ENCODE results near the gene EEF2K.

The EEF2K gene

GRCh38 chr16:22270525-22270924 is 64.4 kb downstream of the EEF2K start:
- no peak overlapping the region for H2AFZ ChIP-seq (ENCODE audit: low read length)
- H3K79me2 ChIP-seq (ENCODE audit: insufficient read depth, low read length) = no peaks in the 10 kb centered on the region
- peaks cover 24% of the 10 kb centered on the region; the same call in 1 of the 2 replicates for H3K36me3 ChIP-seq (ENCODE audit: insufficient read depth, low read length)
- H3K4me2 ChIP-seq (ENCODE audit: low read depth, low read length, poor library complexity, severe bottlenecking) = no peak overlapping the region
- no peaks in the 10 kb centered on the region for H3K27me3 ChIP-seq (ENCODE audit: insufficient read depth, low read length, poor library complexity, severe bottlenecking)
- H3K4me3 ChIP-seq (ENCODE audit: low read length, poor library complexity, severe bottlenecking) = no peak overlapping the region
- no peaks in the 10 kb centered on the region for H3K9me3 ChIP-seq (ENCODE audit: insufficient read depth, low read depth, low read length)
- no peaks in the 10 kb centered on the region for H3K4me1 ChIP-seq (ENCODE audit: insufficient read depth, low read length, poor library complexity, severe bottlenecking)
- no peaks in the 10 kb centered on the region for H3K9me2 ChIP-seq (replicated peaks; ENCODE audit: low read depth, low read length)
- H3K9ac ChIP-seq (ENCODE audit: low read depth, low read length, poor library complexity, severe bottlenecking) = no peak overlapping the region
- H3F3A ChIP-seq (ENCODE audit: low read depth) = no peaks in the 10 kb centered on the region
- no peaks in the 10 kb centered on the region for H4K20me1 ChIP-seq (ENCODE audit: insufficient read depth, low read length, poor library complexity, severe bottlenecking)
- TF ChIP-seq, protein P1, sequence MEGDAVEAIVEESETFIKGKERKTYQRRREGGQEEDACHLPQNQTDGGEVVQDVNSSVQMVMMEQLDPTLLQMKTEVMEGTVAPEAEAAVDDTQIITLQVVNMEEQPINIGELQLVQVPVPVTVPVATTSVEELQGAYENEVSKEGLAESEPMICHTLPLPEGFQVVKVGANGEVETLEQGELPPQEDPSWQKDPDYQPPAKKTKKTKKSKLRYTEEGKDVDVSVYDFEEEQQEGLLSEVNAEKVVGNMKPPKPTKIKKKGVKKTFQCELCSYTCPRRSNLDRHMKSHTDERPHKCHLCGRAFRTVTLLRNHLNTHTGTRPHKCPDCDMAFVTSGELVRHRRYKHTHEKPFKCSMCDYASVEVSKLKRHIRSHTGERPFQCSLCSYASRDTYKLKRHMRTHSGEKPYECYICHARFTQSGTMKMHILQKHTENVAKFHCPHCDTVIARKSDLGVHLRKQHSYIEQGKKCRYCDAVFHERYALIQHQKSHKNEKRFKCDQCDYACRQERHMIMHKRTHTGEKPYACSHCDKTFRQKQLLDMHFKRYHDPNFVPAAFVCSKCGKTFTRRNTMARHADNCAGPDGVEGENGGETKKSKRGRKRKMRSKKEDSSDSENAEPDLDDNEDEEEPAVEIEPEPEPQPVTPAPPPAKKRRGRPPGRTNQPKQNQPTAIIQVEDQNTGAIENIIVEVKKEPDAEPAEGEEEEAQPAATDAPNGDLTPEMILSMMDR (conservative IDR thresholded peaks at IDR 0.05; ENCODE audit: low read length) = no peak
- no peak for TF ChIP-seq EZH2phosphoT487 (IDR thresholded peaks at IDR 0.05; ENCODE audit: borderline replicate concordance)

- Histone ChIP-seq H2AFZ (ENCODE audit: low read length) (no peak overlapping the region), H3K9me3 (ENCODE audit: insufficient read depth, low read depth, low read length) (no peaks in the 10 kb centered on the region), H3K36me3 (ENCODE audit: insufficient read depth, low read length) (peaks cover 12% of the 10 kb centered on the region; the same call in 1 of the 2 replicates), H3K4me1 (ENCODE audit: insufficient read depth, low read length, poor library complexity, severe bottlenecking) (no peaks in the 10 kb centered on the region), H4K20me1 (ENCODE audit: insufficient read depth, low read length, poor library complexity, severe bottlenecking) (no peaks in the 10 kb centered on the region), H3K9me2 (replicated peaks; ENCODE audit: low read depth, low read length) (no peaks in the 10 kb centered on the region), H3F3A (ENCODE audit: low read depth) (no peaks in the 10 kb centered on the region), H3K4me2 (ENCODE audit: low read depth, low read length, poor library complexity, severe bottlenecking) (no peak overlapping the region), H3K27me3 (ENCODE audit: insufficient read depth, low read length, poor library complexity, severe bottlenecking) (no peaks in the 10 kb centered on the region), H3K4me3 (ENCODE audit: low read length, poor library complexity, severe bottlenecking) (no peak overlapping the region), H3K9ac (ENCODE audit: low read depth, low read length, poor library complexity, severe bottlenecking) (no peak overlapping the region), H3K79me2 (ENCODE audit: insufficient read depth, low read length) (no peaks in the 10 kb centered on the region)
- TF ChIP-seq, protein P1 (conservative IDR thresholded peaks at IDR 0.05; ENCODE audit: low read length) = no peak
- no peak for TF ChIP-seq EZH2phosphoT487 (IDR thresholded peaks at IDR 0.05; ENCODE audit: borderline replicate concordance)
These were observed 67.0 kb downstream of the EEF2K start for GRCh38 chr16:22272870-22273650.

DNA sequence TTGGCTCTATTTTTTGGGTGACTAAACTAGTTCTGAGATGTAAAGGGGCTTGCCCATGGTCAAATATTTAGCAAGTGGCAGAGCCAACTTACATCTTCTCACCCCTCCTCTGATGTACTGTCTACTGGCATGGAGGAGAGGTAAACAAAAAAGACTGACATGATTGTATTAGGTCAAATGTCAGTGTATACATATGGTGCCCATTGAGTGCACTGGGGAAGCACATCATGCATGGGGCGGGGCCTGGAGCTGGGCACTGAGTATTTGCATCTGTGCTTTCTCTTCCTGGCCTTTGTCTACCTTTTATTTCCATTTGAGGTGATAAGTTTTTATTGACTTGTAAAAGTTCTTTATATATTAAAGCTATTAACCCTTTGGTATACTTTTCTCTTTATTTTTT is 68.8 kb downstream of the EEF2K start:
- Histone ChIP-seq H3K79me2 (ENCODE audit: insufficient read depth, low read length) (no peaks in the 10 kb centered on the region), H3F3A (ENCODE audit: low read depth) (no peaks in the 10 kb centered on the region), H3K27me3 (ENCODE audit: insufficient read depth, low read length, poor library complexity, severe bottlenecking) (no peaks in the 10 kb centered on the region), H3K9me2 (replicated peaks; ENCODE audit: low read depth, low read length) (no peaks in the 10 kb centered on the region), H2AFZ (ENCODE audit: low read length) (no peak overlapping the region), H3K4me1 (ENCODE audit: insufficient read depth, low read length, poor library complexity, severe bottlenecking) (no peaks in the 10 kb centered on the region), H3K9me3 (ENCODE audit: insufficient read depth, low read depth, low read length) (no peaks in the 10 kb centered on the region), H4K20me1 (ENCODE audit: insufficient read depth, low read length, poor library complexity, severe bottlenecking) (no peaks in the 10 kb centered on the region), H3K4me3 (ENCODE audit: low read length, poor library complexity, severe bottlenecking) (no peak overlapping the region), H3K36me3 (ENCODE audit: insufficient read depth, low read length) (peaks cover 7% of the 10 kb centered on the region; the same call in 1 of the 2 replicates), H3K4me2 (ENCODE audit: low read depth, low read length, poor library complexity, severe bottlenecking) (no peak overlapping the region), H3K9ac (ENCODE audit: low read depth, low read length, poor library complexity, severe bottlenecking) (no peak overlapping the region)
- TF ChIP-seq, protein P1 (conservative IDR thresholded peaks at IDR 0.05; ENCODE audit: low read length) = no peak
- no peak for TF ChIP-seq EZH2phosphoT487 (IDR thresholded peaks at IDR 0.05; ENCODE audit: borderline replicate concordance)
